CD14-positive monocyte (primary cell): ENCODE measurements around the gene GYG2. TPM values are rescaled to one million over a fixed set of nuclear protein-coding genes. Genes with fewer than 3 reads are reported as not detected.

Source experiments
- DNase-seq, 3 donors: peaks; one replicate each; pipeline ENCODE4 v3.0.0-alpha.2; 2011 to 2022
- H2AFZ ChIP-seq: 2 replicates; pipeline ENCODE4 v1.6.0; 2012; ENCODE audit warnings: mild to moderate bottlenecking, low read depth, low read length, inconsistent platforms; ENCODE audit not compliant: insufficient read depth, poor library complexity, severe bottlenecking
- H3K27ac ChIP-seq, 2 donors: 1 replicate in 1 of 2; 2 replicates in 1 of 2; pipeline ENCODE4 v1.5.1; 2012 to 2013; ENCODE audit warnings: low read length in 2 of 2, control low read depth in 1 of 2, inconsistent platforms in 1 of 2, low read depth in 1 of 2, mild to moderate bottlenecking in 1 of 2
- H3K27me3 ChIP-seq, 2 donors: one replicate each; pipeline versions ENCODE4 v1.6.0 to v1.6.1; 2011 to 2013; ENCODE audit warnings: low read length in 2 of 2; ENCODE audit not compliant: control insufficient read depth in 2 of 2, insufficient read depth in 2 of 2
- H3K36me3 ChIP-seq, 2 donors: replicated peaks in 1 of 2; 1 replicate in 1 of 2; 2 replicates in 1 of 2; pipeline versions ENCODE4 v1.5.1 to v1.6.1; 2012 to 2013; ENCODE audit warnings: low read length in 2 of 2, control low read depth in 1 of 2, inconsistent platforms in 1 of 2, mild to moderate bottlenecking in 1 of 2; ENCODE audit not compliant: insufficient read depth in 2 of 2, control insufficient read depth in 1 of 2
- H3K4me1 ChIP-seq, 2 donors: 1 replicate in 1 of 2; 2 replicates in 1 of 2; pipeline versions ENCODE4 v1.5.1 to v1.6.1; 2012 to 2013; ENCODE audit warnings: low read length in 2 of 2, control low read depth in 1 of 2, inconsistent platforms in 1 of 2, mild to moderate bottlenecking in 1 of 2, moderate library complexity in 1 of 2; ENCODE audit not compliant: insufficient read depth in 2 of 2, control insufficient read depth in 1 of 2
- H3K4me2 ChIP-seq: replicated peaks from 2 replicates; pipeline ENCODE3; 2012; ENCODE audit warnings: low read length, moderate library complexity, mild to moderate bottlenecking; ENCODE audit not compliant: poor library complexity, severe bottlenecking; ENCODE audit errors: extremely low read depth
- H3K4me3 ChIP-seq, 3 experiments: fragments of 200-600 bp in 1 of 3; sonication (generic) in 1 of 3; replicated peaks in 1 of 3; 1 replicate in 2 of 3; 2 replicates in 1 of 3; pipeline ENCODE4 v1.5.1; 2011 to 2013; ENCODE audit warnings: low read length in 3 of 3, mild to moderate bottlenecking in 3 of 3, control low read depth in 2 of 3, low read depth in 2 of 3, inconsistent platforms in 1 of 3, moderate library complexity in 1 of 3
- H3K79me2 ChIP-seq: 2 replicates; pipeline ENCODE4 v1.6.0; 2012; ENCODE audit warnings: mild to moderate bottlenecking, control low read depth, inconsistent platforms, low read length, moderate library complexity; ENCODE audit not compliant: insufficient read depth
- H3K9ac ChIP-seq: 2 replicates; pipeline ENCODE4 v1.6.0; 2017; ENCODE audit warnings: low read length, mild to moderate bottlenecking; ENCODE audit not compliant: insufficient read depth, poor library complexity, severe bottlenecking
- H3K9me3 ChIP-seq, 2 donors: replicated peaks in 1 of 2; 1 replicate in 1 of 2; 2 replicates in 1 of 2; pipeline versions ENCODE4 v1.5.1 to v1.6.1; 2012 to 2013; ENCODE audit warnings: low read length in 2 of 2, control low read depth in 1 of 2; ENCODE audit not compliant: control insufficient read depth in 1 of 2, insufficient read depth in 1 of 2
- H4K20me1 ChIP-seq: 2 replicates; pipeline ENCODE4 v1.6.0; 2012; ENCODE audit warnings: mild to moderate bottlenecking, low read length, control low read depth, moderate library complexity; ENCODE audit not compliant: insufficient read depth
- H3K27ac Mint-ChIP-seq, 7 donors: one replicate each; pipeline ENCODE4 v1.8.0; 2020; ENCODE audit warnings: mild to moderate bottlenecking in 7 of 7, mixed read lengths in 7 of 7, moderate library complexity in 6 of 7, inconsistent platforms in 2 of 7
- H3K27me3 Mint-ChIP-seq, 3 donors: one replicate each; pipeline ENCODE4 v1.8.0; 2021 to 2022; ENCODE audit warnings: low read depth in 3 of 3, mild to moderate bottlenecking in 3 of 3, mixed read lengths in 3 of 3, moderate library complexity in 3 of 3, inconsistent platforms in 1 of 3
- H3K36me3 Mint-ChIP-seq, 2 donors: one replicate each; pipeline ENCODE4 v1.8.0; 2020; ENCODE audit warnings: mixed read lengths in 2 of 2, inconsistent platforms in 1 of 2, mild to moderate bottlenecking in 1 of 2
- H3K4me1 Mint-ChIP-seq: one replicate; pipeline ENCODE4 v1.8.0; 2020; ENCODE audit warnings: mild to moderate bottlenecking, mixed read lengths
- H3K4me3 Mint-ChIP-seq, 2 donors: one replicate each; pipeline ENCODE4 v1.8.0; 2020; ENCODE audit warnings: mild to moderate bottlenecking in 2 of 2, mixed read lengths in 2 of 2, moderate library complexity in 1 of 2
- H3K9me3 Mint-ChIP-seq, 7 donors: one replicate each; pipeline ENCODE4 v1.8.0; 2020 to 2022; ENCODE audit warnings: mixed read lengths in 7 of 7, mild to moderate bottlenecking in 6 of 7, moderate library complexity in 6 of 7, inconsistent platforms in 2 of 7
- CTCF ChIP-seq: fragments of 200-600 bp; IDR thresholded peaks from one replicate; pipeline ENCODE4 v1.8.0; 2022; ENCODE audit warnings: antibody characterized with exemption, mild to moderate bottlenecking
- WGBS: methylation state at CpG from one replicate; pipeline ENCODE4 v1.1.5; 2013; ENCODE audit warnings: missing lambda C conversion rate; ENCODE audit not compliant: insufficient coverage; 5-methylcytosine and 5-hydroxymethylcytosine counted together
- intact Hi-C, 2 donors: fragments of 100-400 bp; cut with micrococcal nuclease; formaldehyde crosslinking; loops; one replicate each; pipeline versions ENCODE4 v1.15.0 to v1.15.1; 2023
- polyA plus RNA-seq, 3 donors: library from polyadenylated mRNA; depleted of rRNA in 1 of 3; unstranded in 2 of 3; stranded (reverse) in 1 of 3; fragments of 300-500 nt in 2 of 3; fragments of >200 nt in 1 of 3; fragmentation: Illumina TruSeq in 2 of 3; gene quantifications; 1 replicate in 2 of 3; 2 replicates in 1 of 3; pipeline ENCODE4 v1.2.3, GENCODE V29; 2012 to 2021

Gene GYG2
- polyA plus RNA-seq, 3 donors: not detected

GRCh38 chrX:2846992-2847391 lies 18.3 kb downstream of the GYG2 start:
- no peaks in the 10 kb centered on the region for H3K36me3 Mint-ChIP-seq

GRCh38 chrX:2848871-2849301 lies 20.2 kb downstream of the GYG2 start:
- H2AFZ ChIP-seq: no peak overlapping the region
- H3K27ac Mint-ChIP-seq: peak overlapping the region in 1 of 7 donors; percentile 25

More at GRCh38 chrX:2846992-2847391, 18.3 kb downstream of the GYG2 start:
- Histone ChIP-seq H3K36me3 (no peaks in the 10 kb centered on the region), H3K79me2 (no peaks in the 10 kb centered on the region), H4K20me1 (no peaks in the 10 kb centered on the region), H3K9me3 (no peaks in the 10 kb centered on the region), H3K27me3 (no peaks in the 10 kb centered on the region), H3K4me3 (no peak overlapping the region), H3K4me1 (no peaks in the 10 kb centered on the region), H3K4me2 (no peak overlapping the region), H3K27ac (no peak overlapping the region), H3K9ac (no peak overlapping the region), H2AFZ (no peak overlapping the region)
- Mint-ChIP-seq H3K4me1 (no peaks in the 10 kb centered on the region), H3K27me3 (peaks cover 1 to 2% (median 2%) of the 10 kb centered on the region in 3 donors), H3K4me3 (no peak overlapping the region), H3K27ac (no peak overlapping the region), H3K9me3 (peaks cover 0 to 6% (median 0%) of the 10 kb centered on the region in 7 donors)
- no peak for TF ChIP-seq CTCF
- DNase-seq: no peak
- intact Hi-C loops: no loop called here

More at GRCh38 chrX:2848871-2849301, 20.2 kb downstream of the GYG2 start:
- Histone ChIP-seq H3K36me3 (no peaks in the 10 kb centered on the region), H3K9ac (no peak overlapping the region), H3K27ac (no peak overlapping the region), H3K9me3 (no peaks in the 10 kb centered on the region), H3K4me3 (no peak overlapping the region), H3K4me2 (no peak overlapping the region), H4K20me1 (no peaks in the 10 kb centered on the region), H3K27me3 (no peaks in the 10 kb centered on the region), H3K4me1 (no peaks in the 10 kb centered on the region), H3K79me2 (no peaks in the 10 kb centered on the region)
- Mint-ChIP-seq H3K36me3 (no peaks in the 10 kb centered on the region), H3K4me1 (no peaks in the 10 kb centered on the region), H3K4me3 (no peak overlapping the region), H3K27me3 (peaks cover 1 to 5% (median 2%) of the 10 kb centered on the region in 3 donors), H3K9me3 (peaks cover 0 to 8% (median 0%) of the 10 kb centered on the region in 7 donors)
- TF ChIP-seq CTCF: no peak
- WGBS: 100% methylated on average over 1 of the region's 9 CpGs
- intact Hi-C loops: no loop called here
- DNase-seq: no peak
